Stomach (tissue), 9 donors: ENCODE results near the gene CUEDC1. TPM values are rescaled to one million over a fixed set of nuclear protein-coding genes. Genes with fewer than 3 reads are reported as not detected.

Experiments
- DNase-seq, 2 donors: peaks; one replicate each; pipeline versions ENCODE4 v3.0.0 to v3.0.0-alpha.2; 2013 to 2019
- H3K27ac ChIP-seq, 5 donors: fragments of 200-600 bp in 4 of 5; sonication (generic) in 4 of 5; one replicate each; pipeline ENCODE4 v1.5.1; 2013 to 2019; ENCODE audit warnings: mild to moderate bottlenecking in 1 of 5, moderate library complexity in 1 of 5
- H3K27me3 ChIP-seq, 3 donors: fragments of 200-600 bp; sonication (generic); one replicate each; pipeline ENCODE4 v1.5.1; 2017 to 2019; ENCODE audit warnings: mixed run types in 1 of 3
- H3K36me3 ChIP-seq, 4 donors: fragments of 200-600 bp; sonication (generic); 1 replicate in 3 of 4; 2 replicates in 1 of 4; pipeline ENCODE4 v1.5.1; 2016 to 2019
- H3K4me1 ChIP-seq, 4 donors: fragments of 200-600 bp; sonication (generic); one replicate each; pipeline ENCODE4 v1.5.1; 2016 to 2019
- H3K4me3 ChIP-seq, 4 donors: fragments of 200-600 bp; sonication (generic) in 3 of 4; one replicate each; pipeline ENCODE4 v1.5.1; 2016 to 2019; ENCODE audit warnings: mild to moderate bottlenecking in 1 of 4
- H3K9me3 ChIP-seq, 4 donors: fragments of 200-600 bp; sonication (generic); one replicate each; pipeline ENCODE4 v1.5.1; 2016 to 2019
- CTCF ChIP-seq, 7 experiments: fragments of 450-650 bp in 4 of 7; fragments of 200-600 bp in 3 of 7; sonication (generic) in 3 of 7; IDR thresholded peaks; one replicate each; pipeline ENCODE4 v1.5.1; 2016 to 2019; ENCODE audit warnings: antibody characterized with exemption in 7 of 7, control low read depth in 2 of 7, mild to moderate bottlenecking in 1 of 7
- EP300 ChIP-seq: sonication (generic); formaldehyde crosslinking; IDR thresholded peaks from one replicate; pipeline ENCODE4 v1.6.1; 2017; ENCODE audit warnings: antibody characterized with exemption
- POLR2A ChIP-seq, 4 donors: fragments of 450-650 bp; IDR thresholded peaks; one replicate each; pipeline ENCODE4 v1.6.1; 2016; ENCODE audit warnings: antibody characterized with exemption in 4 of 4, control low read depth in 2 of 4, mild to moderate bottlenecking in 1 of 4, moderate library complexity in 1 of 4
- POLR2AphosphoS5 ChIP-seq, 3 donors: sonication (generic); formaldehyde crosslinking; IDR thresholded peaks; one replicate each; pipeline ENCODE4 v1.6.1; 2016; ENCODE audit warnings: antibody characterized with exemption in 3 of 3
- WGBS, 5 donors: extraction: QIAGEN DNeasy Blood & Tissue Kit in 3 of 5; methylation state at CpG; one replicate each; pipeline versions ENCODE4 v1.1.5 to v1.1.7; 2013 to 2018; 5-methylcytosine and 5-hydroxymethylcytosine counted together
- intact Hi-C: fragments of 100-400 bp; cut with DNase I; formaldehyde crosslinking; loops from one replicate; pipeline ENCODE4 v1.15.1; 2023; ENCODE audit warnings: low total_unique reads
- polyA plus RNA-seq, 3 donors: library from polyadenylated mRNA; stranded (reverse); fragments of 200-250 nt; gene quantifications; one replicate each; pipeline ENCODE4 v1.2.3, GENCODE V29; 2013
- total RNA-seq, 5 donors: library from RNA; depleted of rRNA; stranded (reverse); fragments of >200 nt; gene quantifications; one replicate each; pipeline versions ENCODE4 v1.1.0 to v1.2.3, GENCODE V29; 2014 to 2016
- donor health status: healthy with polysubstance abuse.
- donor health status: Bipolar disorder and iron deficiency.
- donor health status: healthy.

CUEDC1 gene
- total and polyA plus RNA-seq, 8 donors = 10.5 to 111 (median 21.7) TPM

- 88 to 92% (median 90%) methylated on average over 7 of the region's 7 CpGs for WGBS, 5 donors
- intact Hi-C loops = no loop called here
- H3K4me1 ChIP-seq = peaks cover 52 to 76% (median 63%) of the 10 kb centered on the region in 4 donors
- no peak for DNase-seq
- H3K27me3 ChIP-seq = no peaks in the 10 kb centered on the region
- H3K9me3 ChIP-seq = no peaks in the 10 kb centered on the region
- peak overlapping the region in 1 of 5 donors; percentile 86 for H3K27ac ChIP-seq
- TF ChIP-seq POLR2AphosphoS5 (IDR thresholded peaks at IDR 0.05) = no peak
- TF ChIP-seq POLR2A (IDR thresholded peaks at IDR 0.05) = no peak
- TF ChIP-seq EP300 = no peak
- no peak for TF ChIP-seq CTCF (IDR thresholded peaks at IDR 0.05)
- H3K4me3 ChIP-seq = no peak overlapping the region
- peaks cover 24 to 60% (median 50%) of the 10 kb centered on the region in 4 donors for H3K36me3 ChIP-seq
These were observed 84.1 kb downstream of the CUEDC1 start for GRCh38 chr17:57871155-57871554.

- H3K9me3 ChIP-seq = no peaks in the 10 kb centered on the region
- peaks cover 24 to 65% (median 56%) of the 10 kb centered on the region in 4 donors for H3K36me3 ChIP-seq
- DNase-seq = no peak
- TF ChIP-seq CTCF (IDR thresholded peaks at IDR 0.05) (no peak), POLR2A (IDR thresholded peaks at IDR 0.05) (no peak), POLR2AphosphoS5 (IDR thresholded peaks at IDR 0.05) (no peak), EP300 (no peak)
- H3K4me3 ChIP-seq = no peak overlapping the region
- intact Hi-C loops = no loop called here
- H3K27me3 ChIP-seq = no peaks in the 10 kb centered on the region
- peak overlapping the region in 2 of 5 donors; percentile 86 for H3K27ac ChIP-seq
- H3K4me1 ChIP-seq = peaks cover 43 to 67% (median 54%) of the 10 kb centered on the region in 4 donors
These were observed 85.0 kb downstream of the CUEDC1 start for GRCh38 chr17:57870283-57870635.

- TF ChIP-seq POLR2A (IDR thresholded peaks at IDR 0.05) (no peak), EP300 (no peak), POLR2AphosphoS5 (IDR thresholded peaks at IDR 0.05) (no peak), CTCF (IDR thresholded peaks at IDR 0.05) (no peak)
- DNase-seq = no peak
- intact Hi-C loops = loop anchor here (10.0 kb wide), 1 partner anchor 215 kb away; the partner anchor contains the start of gene DYNLL2
- H3K27me3 ChIP-seq = no peaks in the 10 kb centered on the region
- no peak overlapping the region for H3K4me3 ChIP-seq
- H3K27ac ChIP-seq = peak overlapping the region in 4 of 5 donors; percentile 79 to 86 (median 85)
- WGBS, 5 donors = 86 to 92% (median 88%) methylated on average over 8 to 9 of the region's 9 CpGs
- H3K4me1 ChIP-seq = peaks cover 38 to 62% (median 49%) of the 10 kb centered on the region in 4 donors
- peaks cover 24 to 70% (median 59%) of the 10 kb centered on the region in 4 donors for H3K36me3 ChIP-seq
- H3K9me3 ChIP-seq = no peaks in the 10 kb centered on the region
These were observed 85.5 kb downstream of the CUEDC1 start for GRCh38 chr17:57869617-57870282.

GRCh38 chr17:57868910-57869616 lies 86.1 kb downstream of the CUEDC1 start:
- intact Hi-C loops = loop anchor here (10.0 kb wide), 1 partner anchor 216 kb away; the partner anchor contains the start of gene DYNLL2
- H3K4me1 ChIP-seq = peaks cover 31 to 55% (median 42%) of the 10 kb centered on the region in 4 donors
- no peaks in the 10 kb centered on the region for H3K27me3 ChIP-seq
- peak overlapping the region; percentile 15 to 86 (median 84) for H3K27ac ChIP-seq
- 77 to 88% (median 84%) methylated on average over 12 to 13 of the region's 13 CpGs for WGBS, 5 donors
- no peak for TF ChIP-seq CTCF (IDR thresholded peaks at IDR 0.05)
- no peak for TF ChIP-seq EP300
- no peak for TF ChIP-seq POLR2A (IDR thresholded peaks at IDR 0.05)
- no peak for TF ChIP-seq POLR2AphosphoS5 (IDR thresholded peaks at IDR 0.05)
- peaks cover 24 to 75% (median 64%) of the 10 kb centered on the region in 4 donors for H3K36me3 ChIP-seq
- no peak overlapping the region for H3K4me3 ChIP-seq
- no peak for DNase-seq
- no peaks in the 10 kb centered on the region for H3K9me3 ChIP-seq
